Camera-type eye (tissue), 1 donor: ENCODE results near the gene OGDH. TPM values are rescaled to one million over a fixed set of nuclear protein-coding genes. Genes with fewer than 3 reads are reported as not detected.

Experiments
- total RNA-seq: library from RNA; depleted of rRNA; stranded (reverse); fragments of >200 nt; gene quantifications from one replicate; pipeline ENCODE4 v1.2.3, GENCODE V29; 2014

Gene OGDH
- total RNA-seq, result 92.9 TPM

GRCh38 chr7:44606341-44607140 lies at the start of gene OGDH:
OGDH (plus strand) TSS chr7:44606627; CDS start chr7:44624344, 17,717 bp downstream.

DNA sequence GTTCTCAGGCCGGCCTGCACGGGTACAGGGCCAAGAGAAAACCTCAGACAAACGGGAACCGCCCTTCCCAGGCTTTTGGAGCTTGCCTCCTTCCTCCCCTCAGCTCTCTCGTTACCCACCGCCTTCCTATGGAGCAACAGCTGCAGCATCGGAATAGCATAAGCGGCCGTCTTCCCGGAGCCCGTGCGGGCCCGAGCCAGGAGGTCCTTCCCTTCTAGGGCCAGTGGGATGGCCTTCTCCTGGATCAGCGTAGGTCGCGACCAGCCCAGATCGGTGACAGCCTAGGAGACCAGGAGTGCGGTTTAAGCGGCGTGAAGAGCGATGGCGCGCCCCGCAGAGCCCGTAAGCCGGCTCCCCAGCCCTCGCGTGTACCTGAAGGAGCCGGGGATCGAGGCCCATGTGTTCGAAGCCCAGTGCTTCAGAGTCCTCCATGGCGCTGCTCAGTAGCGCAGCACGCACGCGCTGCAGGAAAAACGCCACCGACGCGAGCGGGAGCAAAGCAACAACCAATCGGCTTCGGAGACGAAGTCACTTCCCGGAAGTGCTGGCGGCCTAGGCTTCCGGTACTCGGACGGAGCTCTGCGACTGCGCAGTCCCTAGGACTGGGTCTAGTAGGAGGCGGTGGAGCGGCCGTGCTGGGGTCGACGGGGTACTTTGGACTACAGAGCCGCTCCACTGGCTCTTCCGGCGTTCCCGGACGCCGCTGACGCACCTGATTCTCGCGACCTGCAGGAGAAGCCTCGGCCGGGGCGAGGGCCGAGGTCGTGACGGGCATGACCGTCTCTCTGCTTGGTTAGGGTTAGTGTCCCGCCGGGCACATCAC lies 32.8 kb upstream of the OGDH start, which contains the start of gene DDX56:
DDX56 (minus strand) TSS at position 445 of the 823 bp plus-strand sequence; CDS start at position 432, 13 bp downstream.

GRCh38 chr7:44581879-44582603 lies 24.4 kb upstream of the OGDH start, which contains the start of gene TMED4:
TMED4 (minus strand) TSS chr7:44582231; CDS start chr7:44582206, 25 bp downstream.

DNA sequence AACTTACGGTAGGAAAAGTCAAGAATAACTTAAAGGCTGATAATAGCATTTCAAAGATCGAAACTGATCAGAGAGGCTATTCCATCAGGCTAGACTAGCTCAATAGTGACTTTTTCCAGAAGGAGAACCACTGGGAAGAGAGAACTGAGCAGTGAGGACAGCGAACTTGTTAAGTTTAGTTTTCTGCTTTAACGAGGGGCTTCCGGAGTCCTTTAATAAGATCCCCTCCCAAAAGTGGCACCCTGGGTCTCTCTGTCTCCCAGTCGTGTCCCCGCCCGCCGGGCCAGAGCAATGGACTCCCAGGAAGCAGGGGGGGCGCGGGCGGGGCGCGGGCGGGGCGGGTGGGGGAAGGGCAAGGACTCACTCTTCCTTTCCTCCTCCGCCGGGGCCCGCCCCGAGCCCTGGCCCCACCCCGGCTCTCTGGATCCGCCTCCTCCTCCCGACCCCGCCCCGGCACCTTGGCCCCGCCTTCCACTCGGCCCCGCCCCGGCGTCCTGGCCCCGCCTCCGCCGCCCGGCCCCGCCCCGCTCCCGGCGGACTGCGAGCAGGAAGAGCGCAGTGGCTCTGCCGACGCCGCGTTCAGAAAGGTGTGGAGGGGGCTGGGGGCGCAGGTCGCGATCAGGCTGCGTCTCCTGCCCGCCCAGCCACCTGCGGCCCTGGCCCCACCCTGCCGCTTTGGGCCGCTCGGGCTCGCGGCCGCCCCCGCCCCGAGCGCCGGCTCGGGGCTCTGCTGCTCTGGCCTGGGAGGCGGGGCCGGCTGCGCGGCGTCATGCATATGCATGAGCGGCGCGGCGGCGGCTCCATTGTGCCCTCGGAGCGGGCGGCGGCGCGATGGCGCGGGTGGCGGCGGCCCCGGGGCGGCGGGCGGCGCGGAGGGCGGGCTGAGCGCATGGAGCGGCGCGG lies 141.9 kb downstream of the OGDH start, which contains the start of gene ZMIZ2:
ZMIZ2 (plus strand) TSS at position 803 of the 903 bp plus-strand sequence. CDS start 7,403 bp downstream, outside the sequence.

Other genes starting within 250 kb of the OGDH start
- 61.6 TPM for gene NUDCD3, start 116.0 kb upstream of the OGDH start, total RNA-seq
- not detected for gene NPC1L1, start 65.3 kb upstream of the OGDH start, total RNA-seq
- 59.4 TPM for gene DDX56, start 32.7 kb upstream of the OGDH start, total RNA-seq
- 405 TPM for gene TMED4, start 24.4 kb upstream of the OGDH start, total RNA-seq
- gene ZMIZ2, start 142.2 kb downstream of the OGDH start, total RNA-seq, result 17.5 TPM
- gene PPIA, start 190.1 kb downstream of the OGDH start, total RNA-seq, result 863 TPM
- gene H2AZ2, start 241.5 kb downstream of the OGDH start, total RNA-seq, result 221 TPM